CD14-positive monocyte (primary cell): ENCODE measurements around the gene BAG1. TPM values are rescaled to one million over a fixed set of nuclear protein-coding genes. Genes with fewer than 3 reads are reported as not detected.

ENCODE experiments used
- DNase-seq, 3 donors: peaks; one replicate each; pipeline ENCODE4 v3.0.0-alpha.2; 2011 to 2022
- H2AFZ ChIP-seq: 2 replicates; pipeline ENCODE4 v1.6.0; 2012; ENCODE audit warnings: mild to moderate bottlenecking, low read depth, low read length, inconsistent platforms; ENCODE audit not compliant: insufficient read depth, poor library complexity, severe bottlenecking
- H3K27ac ChIP-seq, 2 donors: 1 replicate in 1 of 2; 2 replicates in 1 of 2; pipeline ENCODE4 v1.5.1; 2012 to 2013; ENCODE audit warnings: low read length in 2 of 2, control low read depth in 1 of 2, inconsistent platforms in 1 of 2, low read depth in 1 of 2, mild to moderate bottlenecking in 1 of 2
- H3K27me3 ChIP-seq, 2 donors: one replicate each; pipeline versions ENCODE4 v1.6.0 to v1.6.1; 2011 to 2013; ENCODE audit warnings: low read length in 2 of 2; ENCODE audit not compliant: control insufficient read depth in 2 of 2, insufficient read depth in 2 of 2
- H3K36me3 ChIP-seq, 2 donors: replicated peaks in 1 of 2; 1 replicate in 1 of 2; 2 replicates in 1 of 2; pipeline versions ENCODE4 v1.5.1 to v1.6.1; 2012 to 2013; ENCODE audit warnings: low read length in 2 of 2, control low read depth in 1 of 2, inconsistent platforms in 1 of 2, mild to moderate bottlenecking in 1 of 2; ENCODE audit not compliant: insufficient read depth in 2 of 2, control insufficient read depth in 1 of 2
- H3K4me1 ChIP-seq, 2 donors: 1 replicate in 1 of 2; 2 replicates in 1 of 2; pipeline versions ENCODE4 v1.5.1 to v1.6.1; 2012 to 2013; ENCODE audit warnings: low read length in 2 of 2, control low read depth in 1 of 2, inconsistent platforms in 1 of 2, mild to moderate bottlenecking in 1 of 2, moderate library complexity in 1 of 2; ENCODE audit not compliant: insufficient read depth in 2 of 2, control insufficient read depth in 1 of 2
- H3K4me2 ChIP-seq: replicated peaks from 2 replicates; pipeline ENCODE3; 2012; ENCODE audit warnings: low read length, moderate library complexity, mild to moderate bottlenecking; ENCODE audit not compliant: poor library complexity, severe bottlenecking; ENCODE audit errors: extremely low read depth
- H3K4me3 ChIP-seq, 3 experiments: fragments of 200-600 bp in 1 of 3; sonication (generic) in 1 of 3; replicated peaks in 1 of 3; 1 replicate in 2 of 3; 2 replicates in 1 of 3; pipeline ENCODE4 v1.5.1; 2011 to 2013; ENCODE audit warnings: low read length in 3 of 3, mild to moderate bottlenecking in 3 of 3, control low read depth in 2 of 3, low read depth in 2 of 3, inconsistent platforms in 1 of 3, moderate library complexity in 1 of 3
- H3K79me2 ChIP-seq: 2 replicates; pipeline ENCODE4 v1.6.0; 2012; ENCODE audit warnings: mild to moderate bottlenecking, control low read depth, inconsistent platforms, low read length, moderate library complexity; ENCODE audit not compliant: insufficient read depth
- H3K9ac ChIP-seq: 2 replicates; pipeline ENCODE4 v1.6.0; 2017; ENCODE audit warnings: low read length, mild to moderate bottlenecking; ENCODE audit not compliant: insufficient read depth, poor library complexity, severe bottlenecking
- H3K9me3 ChIP-seq, 2 donors: replicated peaks in 1 of 2; 1 replicate in 1 of 2; 2 replicates in 1 of 2; pipeline versions ENCODE4 v1.5.1 to v1.6.1; 2012 to 2013; ENCODE audit warnings: low read length in 2 of 2, control low read depth in 1 of 2; ENCODE audit not compliant: control insufficient read depth in 1 of 2, insufficient read depth in 1 of 2
- H4K20me1 ChIP-seq: 2 replicates; pipeline ENCODE4 v1.6.0; 2012; ENCODE audit warnings: mild to moderate bottlenecking, low read length, control low read depth, moderate library complexity; ENCODE audit not compliant: insufficient read depth
- H3K27ac Mint-ChIP-seq, 7 donors: one replicate each; pipeline ENCODE4 v1.8.0; 2020; ENCODE audit warnings: mild to moderate bottlenecking in 7 of 7, mixed read lengths in 7 of 7, moderate library complexity in 6 of 7, inconsistent platforms in 2 of 7
- H3K27me3 Mint-ChIP-seq, 3 donors: one replicate each; pipeline ENCODE4 v1.8.0; 2021 to 2022; ENCODE audit warnings: low read depth in 3 of 3, mild to moderate bottlenecking in 3 of 3, mixed read lengths in 3 of 3, moderate library complexity in 3 of 3, inconsistent platforms in 1 of 3
- H3K36me3 Mint-ChIP-seq, 2 donors: one replicate each; pipeline ENCODE4 v1.8.0; 2020; ENCODE audit warnings: mixed read lengths in 2 of 2, inconsistent platforms in 1 of 2, mild to moderate bottlenecking in 1 of 2
- H3K4me1 Mint-ChIP-seq: one replicate; pipeline ENCODE4 v1.8.0; 2020; ENCODE audit warnings: mild to moderate bottlenecking, mixed read lengths
- H3K4me3 Mint-ChIP-seq, 2 donors: one replicate each; pipeline ENCODE4 v1.8.0; 2020; ENCODE audit warnings: mild to moderate bottlenecking in 2 of 2, mixed read lengths in 2 of 2, moderate library complexity in 1 of 2
- H3K9me3 Mint-ChIP-seq, 7 donors: one replicate each; pipeline ENCODE4 v1.8.0; 2020 to 2022; ENCODE audit warnings: mixed read lengths in 7 of 7, mild to moderate bottlenecking in 6 of 7, moderate library complexity in 6 of 7, inconsistent platforms in 2 of 7
- WGBS: methylation state at CpG from one replicate; pipeline ENCODE4 v1.1.5; 2013; ENCODE audit warnings: missing lambda C conversion rate; ENCODE audit not compliant: insufficient coverage; 5-methylcytosine and 5-hydroxymethylcytosine counted together
- intact Hi-C, 2 donors: fragments of 100-400 bp; cut with micrococcal nuclease; formaldehyde crosslinking; loops; one replicate each; pipeline versions ENCODE4 v1.15.0 to v1.15.1; 2023
- polyA plus RNA-seq, 3 donors: library from polyadenylated mRNA; depleted of rRNA in 1 of 3; unstranded in 2 of 3; stranded (reverse) in 1 of 3; fragments of 300-500 nt in 2 of 3; fragments of >200 nt in 1 of 3; fragmentation: Illumina TruSeq in 2 of 3; gene quantifications; 1 replicate in 2 of 3; 2 replicates in 1 of 3; pipeline ENCODE4 v1.2.3, GENCODE V29; 2012 to 2021
- TF ChIP-seq, protein P1 (sequence below): fragments of 200-600 bp; IDR thresholded peaks from one replicate; pipeline ENCODE4 v1.8.0; 2022; ENCODE audit warnings: antibody characterized with exemption, mild to moderate bottlenecking

Gene BAG1
- polyA plus RNA-seq, 3 donors = 41.8 to 94.5 (median 93.6) TPM

GRCh38 chr9:33307067-33307466 is 42.6 kb upstream of the BAG1 start:
- peaks cover 95 to 100% of the 10 kb centered on the region in 2 donors for H3K36me3 ChIP-seq
- Mint-ChIP-seq H3K4me3 (no peak overlapping the region), H3K4me1 (no peaks in the 10 kb centered on the region), H3K36me3 (peaks cover 29 to 67% of the 10 kb centered on the region in 2 donors), H3K9me3 (no peaks in the 10 kb centered on the region), H3K27me3 (no peaks in the 10 kb centered on the region), H3K27ac (no peak overlapping the region)
- no peak overlapping the region for H3K27ac ChIP-seq
- no peak overlapping the region for H3K9ac ChIP-seq
- H3K9me3 ChIP-seq = no peaks in the 10 kb centered on the region
- no peak for DNase-seq
- 100% methylated on average over 1 of the region's 1 CpG for WGBS
- H3K4me2 ChIP-seq = no peak overlapping the region
- no peaks in the 10 kb centered on the region for H3K27me3 ChIP-seq
- no peak overlapping the region for H2AFZ ChIP-seq
- H3K4me3 ChIP-seq = no peak overlapping the region
- no peaks in the 10 kb centered on the region for H3K79me2 ChIP-seq
- no peaks in the 10 kb centered on the region for H4K20me1 ChIP-seq
- intact Hi-C loops = no loop called here
- H3K4me1 ChIP-seq = no peaks in the 10 kb centered on the region
- TF ChIP-seq, protein P1, sequence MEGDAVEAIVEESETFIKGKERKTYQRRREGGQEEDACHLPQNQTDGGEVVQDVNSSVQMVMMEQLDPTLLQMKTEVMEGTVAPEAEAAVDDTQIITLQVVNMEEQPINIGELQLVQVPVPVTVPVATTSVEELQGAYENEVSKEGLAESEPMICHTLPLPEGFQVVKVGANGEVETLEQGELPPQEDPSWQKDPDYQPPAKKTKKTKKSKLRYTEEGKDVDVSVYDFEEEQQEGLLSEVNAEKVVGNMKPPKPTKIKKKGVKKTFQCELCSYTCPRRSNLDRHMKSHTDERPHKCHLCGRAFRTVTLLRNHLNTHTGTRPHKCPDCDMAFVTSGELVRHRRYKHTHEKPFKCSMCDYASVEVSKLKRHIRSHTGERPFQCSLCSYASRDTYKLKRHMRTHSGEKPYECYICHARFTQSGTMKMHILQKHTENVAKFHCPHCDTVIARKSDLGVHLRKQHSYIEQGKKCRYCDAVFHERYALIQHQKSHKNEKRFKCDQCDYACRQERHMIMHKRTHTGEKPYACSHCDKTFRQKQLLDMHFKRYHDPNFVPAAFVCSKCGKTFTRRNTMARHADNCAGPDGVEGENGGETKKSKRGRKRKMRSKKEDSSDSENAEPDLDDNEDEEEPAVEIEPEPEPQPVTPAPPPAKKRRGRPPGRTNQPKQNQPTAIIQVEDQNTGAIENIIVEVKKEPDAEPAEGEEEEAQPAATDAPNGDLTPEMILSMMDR = no peak

GRCh38 chr9:33306037-33306436 is 41.5 kb upstream of the BAG1 start:
- Mint-ChIP-seq H3K9me3 (no peaks in the 10 kb centered on the region), H3K27ac (no peak overlapping the region), H3K4me3 (no peak overlapping the region), H3K4me1 (no peaks in the 10 kb centered on the region), H3K36me3 (peaks cover 22 to 63% of the 10 kb centered on the region in 2 donors), H3K27me3 (no peaks in the 10 kb centered on the region)
- intact Hi-C loops = no loop called here
- Histone ChIP-seq H3K9me3 (no peaks in the 10 kb centered on the region), H3K27me3 (no peaks in the 10 kb centered on the region), H3K4me2 (no peak overlapping the region), H3K4me1 (no peaks in the 10 kb centered on the region), H3K4me3 (no peak overlapping the region), H3K27ac (no peak overlapping the region), H2AFZ (no peak overlapping the region), H3K36me3 (peaks cover 92 to 100% of the 10 kb centered on the region in 2 donors), H3K9ac (no peak overlapping the region), H4K20me1 (peaks cover 1% of the 10 kb centered on the region), H3K79me2 (peaks cover 6% of the 10 kb centered on the region)
- no peak for DNase-seq
- TF ChIP-seq, protein P1 = no peak
- 89% methylated on average over 3 of the region's 3 CpGs for WGBS
